ENCODE measurements around the gene GPATCH4. TPM values are rescaled to one million over a fixed set of nuclear protein-coding genes. Genes with fewer than 3 reads are reported as not detected.

Gene GPATCH4
- total and polyA plus RNA-seq, 10 of the 15 experiments (the other 5 are each of a cell fraction or from before 2014, with no cell fraction given), result 35.5 to 111 (median 73.9) TPM

DNA sequence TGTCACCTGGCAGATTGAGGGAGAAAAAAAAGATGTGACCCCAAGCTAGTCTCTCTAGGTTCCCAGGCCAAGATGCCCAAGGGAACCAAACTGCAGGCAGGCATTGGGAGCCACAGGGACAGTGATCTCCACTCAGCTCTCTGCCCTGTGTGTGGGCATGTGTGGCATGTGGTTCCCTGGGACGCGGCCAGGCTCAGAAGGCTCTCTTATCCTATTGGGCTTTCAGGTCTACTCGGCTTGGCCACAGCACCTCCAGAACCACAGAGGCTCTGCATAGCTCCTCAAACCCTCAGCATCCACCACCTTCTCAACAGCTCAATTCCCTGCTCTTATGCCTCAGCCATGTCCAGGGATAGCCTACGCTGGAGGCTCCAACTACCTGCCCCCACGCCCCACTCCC, 50.9 kb downstream of the GPATCH4 start (continued):
- TF ChIP-seq, protein P1, sequence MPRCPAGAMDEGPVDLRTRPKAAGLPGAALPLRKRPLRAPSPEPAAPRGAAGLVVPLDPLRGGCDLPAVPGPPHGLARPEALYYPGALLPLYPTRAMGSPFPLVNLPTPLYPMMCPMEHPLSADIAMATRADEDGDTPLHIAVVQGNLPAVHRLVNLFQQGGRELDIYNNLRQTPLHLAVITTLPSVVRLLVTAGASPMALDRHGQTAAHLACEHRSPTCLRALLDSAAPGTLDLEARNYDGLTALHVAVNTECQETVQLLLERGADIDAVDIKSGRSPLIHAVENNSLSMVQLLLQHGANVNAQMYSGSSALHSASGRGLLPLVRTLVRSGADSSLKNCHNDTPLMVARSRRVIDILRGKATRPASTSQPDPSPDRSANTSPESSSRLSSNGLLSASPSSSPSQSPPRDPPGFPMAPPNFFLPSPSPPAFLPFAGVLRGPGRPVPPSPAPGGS (IDR thresholded peaks at IDR 0.05; ENCODE audit: borderline replicate concordance, insufficient read depth, low read depth, low read length, poor library complexity, severe bottlenecking), result no peak
- no peak for TF ChIP-seq FOS (IDR thresholded peaks at IDR 0.05; ENCODE audit: borderline replicate concordance, extremely low read depth, insufficient read length)
- TF ChIP-seq, protein P2, sequence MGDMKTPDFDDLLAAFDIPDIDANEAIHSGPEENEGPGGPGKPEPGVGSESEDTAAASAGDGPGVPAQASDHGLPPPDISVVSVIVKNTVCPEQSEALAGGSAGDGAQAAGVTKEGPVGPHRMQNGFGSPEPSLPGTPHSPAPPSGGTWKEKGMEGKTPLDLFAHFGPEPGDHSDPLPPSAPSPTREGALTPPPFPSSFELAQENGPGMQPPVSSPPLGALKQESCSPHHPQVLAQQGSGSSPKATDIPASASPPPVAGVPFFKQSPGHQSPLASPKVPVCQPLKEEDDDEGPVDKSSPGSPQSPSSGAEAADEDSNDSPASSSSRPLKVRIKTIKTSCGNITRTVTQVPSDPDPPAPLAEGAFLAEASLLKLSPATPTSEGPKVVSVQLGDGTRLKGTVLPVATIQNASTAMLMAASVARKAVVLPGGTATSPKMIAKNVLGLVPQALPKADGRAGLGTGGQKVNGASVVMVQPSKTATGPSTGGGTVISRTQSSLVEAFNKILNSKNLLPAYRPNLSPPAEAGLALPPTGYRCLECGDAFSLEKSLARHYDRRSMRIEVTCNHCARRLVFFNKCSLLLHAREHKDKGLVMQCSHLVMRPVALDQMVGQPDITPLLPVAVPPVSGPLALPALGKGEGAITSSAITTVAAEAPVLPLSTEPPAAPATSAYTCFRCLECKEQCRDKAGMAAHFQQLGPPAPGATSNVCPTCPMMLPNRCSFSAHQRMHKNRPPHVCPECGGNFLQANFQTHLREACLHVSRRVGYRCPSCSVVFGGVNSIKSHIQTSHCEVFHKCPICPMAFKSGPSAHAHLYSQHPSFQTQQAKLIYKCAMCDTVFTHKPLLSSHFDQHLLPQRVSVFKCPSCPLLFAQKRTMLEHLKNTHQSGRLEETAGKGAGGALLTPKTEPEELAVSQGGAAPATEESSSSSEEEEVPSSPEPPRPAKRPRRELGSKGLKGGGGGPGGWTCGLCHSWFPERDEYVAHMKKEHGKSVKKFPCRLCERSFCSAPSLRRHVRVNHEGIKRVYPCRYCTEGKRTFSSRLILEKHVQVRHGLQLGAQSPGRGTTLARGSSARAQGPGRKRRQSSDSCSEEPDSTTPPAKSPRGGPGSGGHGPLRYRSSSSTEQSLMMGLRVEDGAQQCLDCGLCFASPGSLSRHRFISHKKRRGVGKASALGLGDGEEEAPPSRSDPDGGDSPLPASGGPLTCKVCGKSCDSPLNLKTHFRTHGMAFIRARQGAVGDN (IDR thresholded peaks at IDR 0.05), result no peak

DNA sequence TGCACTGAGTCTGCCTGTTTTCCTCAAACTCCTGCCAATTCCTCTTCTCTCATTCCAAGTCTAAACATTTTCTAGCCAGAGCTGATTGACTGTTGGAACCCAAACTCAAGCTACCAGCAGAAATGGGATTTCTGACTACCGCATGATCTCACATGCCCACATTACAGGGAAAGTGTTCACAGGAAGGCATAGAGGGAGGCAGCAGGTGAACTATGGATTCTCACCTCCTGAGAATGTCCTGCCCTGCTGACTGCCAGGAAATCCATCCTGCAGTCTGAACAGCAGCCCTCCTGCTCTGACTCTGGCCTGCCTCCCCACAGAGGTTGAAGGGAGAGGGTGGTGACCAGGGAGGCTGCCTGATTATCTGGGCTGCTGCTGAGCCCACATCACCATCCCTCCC, 51.4 kb downstream of the GPATCH4 start:
- Histone ChIP-seq H3K9ac (ENCODE audit: control insufficient read depth, insufficient read depth, low read length) (no peak overlapping the region), H3K4me3 (no peak overlapping the region), H3K27ac (ENCODE audit: control insufficient read depth, insufficient read depth) (no peak overlapping the region), H3K79me2 (ENCODE audit: control insufficient read depth, insufficient read depth, low read length) (no peaks in the 10 kb centered on the region), H3K4me2 (ENCODE audit: control insufficient read depth, insufficient read depth) (no peak overlapping the region), H3K27me3 (replicated peaks in 1 of 2; ENCODE audit: control insufficient read depth in 2 of 2, insufficient read depth in 2 of 2, low read length in 1 of 2) (no peaks in the 10 kb centered on the region), H3K9me3 (replicated peaks; ENCODE audit: control insufficient read depth, insufficient read depth, low read length) (no peaks in the 10 kb centered on the region), H2AFZ (ENCODE audit: control insufficient read depth, low read depth, low read length) (no peak overlapping the region), H3K4me1 (ENCODE audit: control insufficient read depth, insufficient read depth, low read length) (no peaks in the 10 kb centered on the region), H4K20me1 (ENCODE audit: control insufficient read depth, insufficient read depth) (no peaks in the 10 kb centered on the region), H3K36me3 (ENCODE audit: control insufficient read depth in 2 of 2, insufficient read depth in 2 of 2, low read length in 1 of 2) (peaks cover 0 to 2% of the 10 kb centered on the region in 2 experiments; a peak in 3 of 4 replicates)
- ChIA-PET POLR2A (no interaction called here), RAD21 (ENCODE audit: unreplicated experiment) (interaction anchor here (1.1 kb wide), 1 partner anchor 69 kb away, joined by 5 read pairs; no protein-coding TSS in a partner anchor), CTCF (interaction anchor here (0.7 kb wide), 1 partner anchor 48 kb away, joined by 3 read pairs; no protein-coding TSS in a partner anchor), SMC1A (ENCODE audit: uncharacterized antibody, unreplicated experiment) (interaction anchor here (0.6 kb wide), 1 partner anchor 66 kb away, joined by 3 read pairs; no protein-coding TSS in a partner anchor)
- BruUV-seq (replicated peaks), result no TSS peak
- 94% methylated on average over 1 of the region's 1 CpG for WGBS (ENCODE audit: insufficient coverage, insufficient replicate concordance, low lambda C conversion rate, missing lambda C conversion rate)
- intact Hi-C loops (cut with micrococcal nuclease; ENCODE audit: unreplicated experiment) (no loop called here), in situ Hi-C loops (cut with MboI) (no loop called here)
- ATAC-seq (no peak), FAIRE-seq (no peak), DNase-seq (ENCODE audit: low read depth, low spot score) (no peak)
- no peak for TF ChIP-seq YBX1 (IDR thresholded peaks at IDR 0.05)
- no peak for TF ChIP-seq ZSCAN29 (IDR thresholded peaks at IDR 0.05)
- TF ChIP-seq ZNF24 (IDR thresholded peaks at IDR 0.05), result no peak
- TF ChIP-seq RELA (IDR thresholded peaks at IDR 0.05; ENCODE audit: borderline replicate concordance, partially characterized antibody), result no peak
- TF ChIP-seq EGR1 (IDR thresholded peaks at IDR 0.05; ENCODE audit: borderline replicate concordance in 1 of 2, low read depth in 2 of 2, low read length in 2 of 2), result no peak
- no peak for TF ChIP-seq YY1 (IDR thresholded peaks at IDR 0.05; ENCODE audit: low read depth, low read length)
- no peak for TF ChIP-seq MEF2A (IDR thresholded peaks at IDR 0.05; ENCODE audit: insufficient read depth, low read depth, low read length)
- TF ChIP-seq ZNF207 (IDR thresholded peaks at IDR 0.05; ENCODE audit: borderline replicate concordance), result no peak
- no peak for TF ChIP-seq SP1 (IDR thresholded peaks at IDR 0.05; ENCODE audit: low read depth, low read length)
- no peak for TF ChIP-seq CBX3 (IDR thresholded peaks at IDR 0.05; ENCODE audit: borderline replicate concordance, low read depth)
- no peak for TF ChIP-seq MEF2B (IDR thresholded peaks at IDR 0.05; ENCODE audit: partially characterized antibody, poor library complexity, severe bottlenecking)
- TF ChIP-seq MXI1 (IDR thresholded peaks at IDR 0.05; ENCODE audit: low read depth, low read length), result no peak
- no peak for TF ChIP-seq MYC (IDR thresholded peaks at IDR 0.05; ENCODE audit: insufficient read depth, insufficient read length, insufficient replicate concordance, low read length, severe bottlenecking)
- no peak for TF ChIP-seq GATAD2B (conservative IDR thresholded peaks at IDR 0.05; ENCODE audit: low read depth)
